HFF-Myc (cell line): ENCODE measurements around the gene TTLL10.

Source experiments
- DNase-seq: peaks from one replicate; pipeline ENCODE4 v3.0.0-alpha.2; 2011; ENCODE audit warnings: low read depth; ENCODE audit errors: extremely low read depth
- H3K4me3 ChIP-seq: replicated peaks from 2 replicates; pipeline ENCODE4 v1.5.1; 2011; ENCODE audit warnings: low read depth, mild to moderate bottlenecking, control low read depth, low read length
- CTCF ChIP-seq: IDR thresholded peaks from 2 replicates; pipeline ENCODE4 v1.5.1; 2012; ENCODE audit warnings: mild to moderate bottlenecking, low read depth, low read length, control low read depth; ENCODE audit errors: missing control alignments

TTLL10 gene

GRCh38 chr1:1215881-1216605 lies 42.4 kb downstream of the TTLL10 start:
- TF ChIP-seq CTCF, result no peak
- H3K4me3 ChIP-seq, result no peak overlapping the region
- DNase-seq, result no peak

- DNase-seq, result no peak
- no peak overlapping the region for H3K4me3 ChIP-seq
Measured at GRCh38 chr1:1216770-1217620, 43.3 kb downstream of the TTLL10 start.

GRCh38 chr1:1217621-1218523 lies 44.2 kb downstream of the TTLL10 start:
- TF ChIP-seq CTCF, result no peak
- DNase-seq, result peak; percentile 20
- no peak overlapping the region for H3K4me3 ChIP-seq

More at GRCh38 chr1:1216770-1217620, 43.3 kb downstream of the TTLL10 start:
- TF ChIP-seq CTCF, result no peak

- no peak for TF ChIP-seq CTCF
- no peak overlapping the region for H3K4me3 ChIP-seq
- DNase-seq, result no peak
Measured at GRCh38 chr1:1218524-1219200, 45.0 kb downstream of the TTLL10 start.

GRCh38 chr1:1219341-1219740 lies 45.7 kb downstream of the TTLL10 start:
- DNase-seq, result no peak
- H3K4me3 ChIP-seq, result no peak overlapping the region
- no peak for TF ChIP-seq CTCF

GRCh38 chr1:1220197-1220596 lies 46.5 kb downstream of the TTLL10 start:
- no peak for TF ChIP-seq CTCF
- H3K4me3 ChIP-seq, result no peak overlapping the region
- DNase-seq, result no peak
